HG02623 (cell line): ENCODE data around the gene PIM2.
"Not testable (repeated sequence)": the region's sequence is repeated elsewhere in the genome, so short reads cannot be mapped to it uniquely, and the experiment has no call there.

Experiments
- ATAC-seq: cut with Tn5 transposase; IDR thresholded peaks from one replicate; pipeline ENCODE4 v1.9.1; 2021; ENCODE audit warnings: moderate library complexity; ENCODE audit not compliant: unreplicated experiment

PIM2 gene

GRCh38 chrX:48909703-48910294 is 9.0 kb downstream of the PIM2 start:
- ATAC-seq, result no peak

- ATAC-seq, result no peak
Observed at GRCh38 chrX:48908600-48908999, 10.2 kb downstream of the PIM2 start.

- ATAC-seq, result no peak
Observed at GRCh38 chrX:48905090-48905790, 13.6 kb downstream of the PIM2 start.

- no peak for ATAC-seq
Observed at GRCh38 chrX:48904626-48905025, 14.2 kb downstream of the PIM2 start.

- no peak for ATAC-seq
Observed at GRCh38 chrX:48904180-48904579, 14.6 kb downstream of the PIM2 start.

- no peak for ATAC-seq
Observed at GRCh38 chrX:48903290-48903689, 15.5 kb downstream of the PIM2 start.

- no peak for ATAC-seq
Observed at GRCh38 chrX:48902776-48903175, 16.0 kb downstream of the PIM2 start.

- ATAC-seq, result no peak
Observed at GRCh38 chrX:48902135-48902534, 16.7 kb downstream of the PIM2 start.

GRCh38 chrX:48901069-48901468 is 17.8 kb downstream of the PIM2 start:
- ATAC-seq, result no peak

GRCh38 chrX:48899078-48899410 is 19.8 kb downstream of the PIM2 start:
- no peak for ATAC-seq

- ATAC-seq, result peak; percentile 87
Observed at GRCh38 chrX:48897625-48898306, 21.1 kb downstream of the PIM2 start, which contains the start of the genes PQBP1 and TIMM17B. Gene PQBP1, plus strand, starts transcription at chrX:48897930. Its CDS starts 580 bp downstream, at chrX:48898510. Gene TIMM17B, minus strand, starts transcription at chrX:48897768. Its CDS starts 19 bp downstream, at chrX:48897749.

- ATAC-seq, result peak; percentile 16
Observed at GRCh38 chrX:48897157-48897624, 21.6 kb downstream of the PIM2 start.

GRCh38 chrX:48896611-48897011 is 22.2 kb downstream of the PIM2 start:
- no peak for ATAC-seq

- ATAC-seq, result no peak
Observed at GRCh38 chrX:48894891-48895290, 23.9 kb downstream of the PIM2 start.

- ATAC-seq, result no peak
Observed at GRCh38 chrX:48893556-48894348, 25.1 kb downstream of the PIM2 start.

- ATAC-seq, result no peak
Observed at GRCh38 chrX:48892896-48893295, 25.9 kb downstream of the PIM2 start.

GRCh38 chrX:48891402-48892288 is 27.2 kb downstream of the PIM2 start:
- peak; percentile 81 for ATAC-seq

- peak; percentile 41 for ATAC-seq
Observed at GRCh38 chrX:48890934-48891401, 27.9 kb downstream of the PIM2 start.

- no peak for ATAC-seq
Observed at GRCh38 chrX:48890296-48890925, 28.4 kb downstream of the PIM2 start.

GRCh38 chrX:48886586-48886985 is 32.2 kb downstream of the PIM2 start:
- ATAC-seq, result not testable (repeated sequence)
